Type B pancreatic cell (in vitro differentiated cells): ENCODE results near the gene PXMP4. TPM values are rescaled to one million over a fixed set of nuclear protein-coding genes. Genes with fewer than 3 reads are reported as not detected.
A peak's percentile ranks its signal among the peaks of the same experiment; 100 is the strongest.

Experiments used
- DNase-seq: peaks from one replicate; pipeline ENCODE4 v3.0.0; 2021; ENCODE audit warnings: mixed read lengths; ENCODE audit not compliant: unreplicated experiment; ENCODE audit errors: extremely low spot score
- H3K27ac Mint-ChIP-seq: 2 replicates; pipeline ENCODE4 v1.8.0; 2021; ENCODE audit warnings: mild to moderate bottlenecking, mixed read lengths
- H3K27me3 Mint-ChIP-seq: 2 replicates; pipeline ENCODE4 v1.8.0; 2021; ENCODE audit warnings: mixed read lengths
- H3K36me3 Mint-ChIP-seq: 2 replicates; pipeline ENCODE4 v1.8.0; 2021; ENCODE audit warnings: mixed read lengths
- H3K4me1 Mint-ChIP-seq: one replicate; pipeline ENCODE4 v1.8.0; 2021; ENCODE audit warnings: mixed read lengths; ENCODE audit not compliant: unreplicated experiment
- H3K4me3 Mint-ChIP-seq: 2 replicates; pipeline ENCODE4 v1.8.0; 2021; ENCODE audit warnings: mild to moderate bottlenecking, mixed read lengths
- H3K9me3 Mint-ChIP-seq: 2 replicates; pipeline ENCODE4 v1.8.0; 2021; ENCODE audit warnings: mixed read lengths
- total RNA-seq: library from RNA; stranded (reverse); gene quantifications from 2 replicates; pipeline ENCODE4 v1.2.1, GENCODE V29; 2021; ENCODE audit warnings: low replicate concordance
- TF ChIP-seq, protein P1 (sequence below): fragments of 200-600 bp; sonication (generic); conservative IDR thresholded peaks from 2 replicates; pipeline ENCODE4 v1.5.0; 2021; ENCODE audit warnings: antibody characterized with exemption, mild to moderate bottlenecking

PXMP4 gene
- total RNA-seq, 1 donor from 2014 or later, result 10.3 TPM

DNA sequence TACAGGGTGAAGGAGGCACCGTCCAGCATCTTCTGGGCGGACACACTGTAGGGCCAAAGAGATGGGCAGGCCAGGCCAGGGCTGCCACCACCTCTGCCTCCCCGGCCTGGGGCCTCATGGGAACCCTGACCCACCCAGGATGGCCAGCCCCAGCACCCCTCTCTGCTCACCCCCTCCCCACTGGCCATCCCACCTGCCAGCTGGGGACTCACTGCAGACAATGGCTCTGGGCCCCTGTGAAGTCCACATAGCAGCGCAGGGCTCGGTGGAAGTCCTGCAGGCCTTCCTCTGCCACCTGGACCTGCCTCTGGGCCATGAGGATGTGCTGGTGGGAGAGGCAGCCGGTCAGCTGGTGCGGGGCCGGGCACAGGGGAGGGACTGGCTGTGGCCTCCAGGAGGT lies 61.6 kb downstream of the PXMP4 start:
- Mint-ChIP-seq H3K4me3 (no peak overlapping the region), H3K27ac (peak overlapping the region; percentile 58), H3K27me3 (no peaks in the 10 kb centered on the region), H3K4me1 (peaks cover 27% of the 10 kb centered on the region), H3K36me3 (no peaks in the 10 kb centered on the region), H3K9me3 (no peaks in the 10 kb centered on the region)
- DNase-seq, result no peak
- TF ChIP-seq, protein P1, sequence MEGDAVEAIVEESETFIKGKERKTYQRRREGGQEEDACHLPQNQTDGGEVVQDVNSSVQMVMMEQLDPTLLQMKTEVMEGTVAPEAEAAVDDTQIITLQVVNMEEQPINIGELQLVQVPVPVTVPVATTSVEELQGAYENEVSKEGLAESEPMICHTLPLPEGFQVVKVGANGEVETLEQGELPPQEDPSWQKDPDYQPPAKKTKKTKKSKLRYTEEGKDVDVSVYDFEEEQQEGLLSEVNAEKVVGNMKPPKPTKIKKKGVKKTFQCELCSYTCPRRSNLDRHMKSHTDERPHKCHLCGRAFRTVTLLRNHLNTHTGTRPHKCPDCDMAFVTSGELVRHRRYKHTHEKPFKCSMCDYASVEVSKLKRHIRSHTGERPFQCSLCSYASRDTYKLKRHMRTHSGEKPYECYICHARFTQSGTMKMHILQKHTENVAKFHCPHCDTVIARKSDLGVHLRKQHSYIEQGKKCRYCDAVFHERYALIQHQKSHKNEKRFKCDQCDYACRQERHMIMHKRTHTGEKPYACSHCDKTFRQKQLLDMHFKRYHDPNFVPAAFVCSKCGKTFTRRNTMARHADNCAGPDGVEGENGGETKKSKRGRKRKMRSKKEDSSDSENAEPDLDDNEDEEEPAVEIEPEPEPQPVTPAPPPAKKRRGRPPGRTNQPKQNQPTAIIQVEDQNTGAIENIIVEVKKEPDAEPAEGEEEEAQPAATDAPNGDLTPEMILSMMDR, result no peak

DNA sequence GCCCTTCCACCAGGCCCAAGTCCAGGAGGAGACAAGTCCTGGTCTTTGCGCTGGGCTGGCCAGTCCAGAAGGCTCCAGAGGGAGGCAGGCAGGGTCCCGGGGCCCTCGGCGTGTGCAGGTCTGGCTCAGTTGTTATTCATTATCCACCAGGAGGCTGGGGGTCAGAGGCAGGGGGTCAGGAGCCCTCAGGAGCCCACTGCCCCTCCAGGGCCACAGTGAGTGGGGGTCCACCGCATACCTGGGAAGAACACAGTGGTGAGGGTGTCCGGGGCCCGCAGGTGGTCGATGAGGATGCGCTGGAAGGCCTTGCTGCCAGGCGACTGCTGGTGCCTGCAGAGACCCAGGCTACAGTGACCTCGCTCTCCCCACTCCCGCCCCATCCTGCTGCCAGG lies 62.4 kb downstream of the PXMP4 start:
- Mint-ChIP-seq H3K4me3 (no peak overlapping the region), H3K36me3 (no peaks in the 10 kb centered on the region), H3K27me3 (no peaks in the 10 kb centered on the region), H3K4me1 (peaks cover 29% of the 10 kb centered on the region), H3K9me3 (no peaks in the 10 kb centered on the region), H3K27ac (no peak overlapping the region)
- TF ChIP-seq, protein P1, result no peak
- DNase-seq, result no peak

DNA sequence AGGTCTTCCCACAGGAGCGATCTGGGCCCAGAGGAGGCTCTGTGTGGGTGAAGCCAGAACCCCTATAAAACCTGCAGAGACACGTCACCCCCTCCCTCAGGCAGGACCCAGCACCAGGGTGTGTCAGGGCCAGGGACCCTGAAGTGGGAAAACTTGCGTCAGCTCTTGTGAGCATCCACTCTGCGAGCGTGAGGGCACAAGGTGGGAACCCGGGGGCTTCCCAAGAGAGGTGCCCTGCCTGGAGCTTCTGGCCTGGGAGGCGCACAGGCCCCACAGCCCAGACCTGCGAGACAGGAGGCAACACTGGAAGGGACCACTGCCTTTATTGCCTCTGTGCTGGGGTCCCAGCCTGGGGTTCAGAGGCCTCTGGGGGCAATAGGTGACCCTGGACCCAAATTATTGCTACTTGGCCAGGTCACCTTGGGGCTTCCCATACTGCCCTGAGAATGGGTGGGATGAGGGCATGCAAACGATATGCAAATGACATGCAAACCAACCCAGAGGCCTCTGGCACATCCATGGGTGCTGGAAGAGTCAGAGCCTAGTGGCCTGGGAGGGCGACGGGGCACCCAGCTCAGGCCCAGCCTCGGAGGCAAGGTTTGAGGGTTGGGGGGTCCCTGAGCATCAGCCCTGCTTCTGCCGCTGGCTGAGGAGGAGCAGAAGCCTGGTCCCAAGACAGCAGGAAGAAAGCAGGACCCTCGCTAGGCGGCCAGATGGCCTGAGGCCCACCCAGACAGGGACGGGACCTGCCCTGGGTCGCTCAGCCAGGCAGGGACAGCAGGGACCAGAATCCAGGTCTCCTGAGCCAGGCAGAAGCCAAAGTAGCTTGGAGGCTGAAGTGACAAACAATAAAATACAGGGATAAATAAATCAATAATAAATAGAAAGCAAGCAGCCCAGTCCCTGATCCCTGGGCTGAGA lies 63.1 kb downstream of the PXMP4 start:
- DNase-seq, result no peak
- TF ChIP-seq, protein P1, result no peak
- H3K4me1 Mint-ChIP-seq, result peaks cover 27% of the 10 kb centered on the region
- peak overlapping the region; percentile 99 for H3K27ac Mint-ChIP-seq
- no peaks in the 10 kb centered on the region for H3K36me3 Mint-ChIP-seq
- no peak overlapping the region for H3K4me3 Mint-ChIP-seq
- H3K27me3 Mint-ChIP-seq, result no peaks in the 10 kb centered on the region
- no peaks in the 10 kb centered on the region for H3K9me3 Mint-ChIP-seq

DNA sequence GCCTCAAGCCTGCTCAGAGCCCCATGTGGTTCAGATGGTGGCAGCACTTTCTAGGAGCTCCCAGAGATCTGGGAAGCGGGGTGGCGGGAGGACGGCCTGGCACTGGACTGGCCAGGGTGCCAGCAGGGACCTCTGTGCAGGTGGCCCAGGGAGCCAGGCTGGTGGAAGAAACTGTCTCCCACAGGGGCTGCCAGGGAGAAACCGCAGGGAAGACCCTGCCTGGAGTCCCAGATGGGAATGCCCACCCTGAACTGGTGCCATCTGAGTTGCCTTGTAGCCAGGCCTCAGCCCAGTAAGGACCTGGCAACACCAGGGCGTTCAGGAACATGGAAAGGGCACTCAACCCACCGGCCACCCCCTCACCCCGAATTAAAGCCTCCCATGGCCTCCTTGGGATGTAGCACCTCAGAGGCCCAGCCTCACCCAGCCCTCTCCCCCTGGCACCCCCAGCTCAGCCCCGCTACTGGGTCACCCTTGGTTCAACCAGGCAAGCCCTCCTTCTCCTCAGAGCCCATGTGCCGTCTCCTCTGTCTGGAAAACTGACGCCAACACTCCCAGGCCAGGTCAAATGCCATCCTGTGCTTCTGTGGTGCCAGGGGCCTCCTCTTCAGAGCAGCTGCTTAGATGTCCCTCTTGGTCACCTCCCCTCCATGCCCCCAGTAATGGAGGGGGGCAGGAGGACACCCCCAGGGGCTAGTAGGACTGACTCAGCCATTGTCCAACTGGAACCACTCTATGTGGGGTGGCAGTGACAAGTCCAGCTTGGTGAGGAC lies 63.9 kb downstream of the PXMP4 start:
- TF ChIP-seq, protein P1, result no peak
- no peaks in the 10 kb centered on the region for H3K27me3 Mint-ChIP-seq
- DNase-seq, result no peak
- no peaks in the 10 kb centered on the region for H3K9me3 Mint-ChIP-seq
- peak overlapping the region; percentile 99 for H3K27ac Mint-ChIP-seq
- peaks cover 1% of the 10 kb centered on the region for H3K36me3 Mint-ChIP-seq
- no peak overlapping the region for H3K4me3 Mint-ChIP-seq
- peaks cover 32% of the 10 kb centered on the region for H3K4me1 Mint-ChIP-seq

DNA sequence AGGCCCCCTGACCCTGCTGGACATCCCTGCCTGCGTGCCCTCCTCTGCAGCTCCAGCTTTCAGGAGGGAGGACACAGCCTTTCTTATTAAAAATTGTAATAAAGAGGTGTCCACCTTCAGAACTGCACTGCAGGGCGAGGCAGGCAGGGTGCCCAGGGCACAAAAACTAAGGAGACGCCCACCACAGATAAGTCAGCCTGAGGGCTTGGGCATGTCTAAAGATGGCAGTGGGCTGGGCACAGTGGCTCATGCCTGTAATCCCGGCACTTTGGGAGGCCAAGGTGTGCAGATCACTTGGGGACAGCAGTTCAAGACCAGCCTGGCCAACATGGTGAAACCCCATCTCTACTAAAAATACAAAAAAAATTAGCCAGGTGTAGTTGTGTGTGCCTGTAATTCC lies 64.9 kb downstream of the PXMP4 start:
- no peaks in the 10 kb centered on the region for H3K27me3 Mint-ChIP-seq
- DNase-seq, result no peak
- peak overlapping the region; percentile 99 for H3K27ac Mint-ChIP-seq
- TF ChIP-seq, protein P1, result no peak
- peak overlapping the region; percentile 77 for H3K4me3 Mint-ChIP-seq
- H3K9me3 Mint-ChIP-seq, result no peaks in the 10 kb centered on the region
- H3K4me1 Mint-ChIP-seq, result peaks cover 42% of the 10 kb centered on the region
- H3K36me3 Mint-ChIP-seq, result peaks cover 10% of the 10 kb centered on the region
